ENCODE measurements around the gene CCDC179.

The CCDC179 gene

DNA sequence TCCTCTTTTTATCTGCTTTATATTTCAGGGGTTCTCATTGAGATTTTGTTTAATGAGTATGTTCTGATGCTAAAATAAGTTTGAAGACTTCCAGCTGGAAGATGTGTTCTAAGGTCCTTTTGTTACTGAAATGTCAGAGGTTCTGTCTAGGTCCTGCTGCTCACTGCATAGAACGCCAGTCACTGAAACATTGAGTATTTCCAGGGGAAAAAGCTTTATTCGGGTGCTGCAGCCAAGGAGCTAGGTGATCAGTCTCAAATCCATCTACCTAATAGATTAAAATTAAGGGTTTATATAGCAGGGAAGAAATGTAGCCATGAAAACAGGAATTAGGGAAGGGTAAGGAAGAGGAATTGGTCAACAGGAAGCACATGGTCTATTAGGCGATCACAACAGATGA, 50.4 kb downstream of the CCDC179 start:
- no peak overlapping the region for H3K4me3 ChIP-seq (ENCODE audit: low read depth, low read length)

DNA sequence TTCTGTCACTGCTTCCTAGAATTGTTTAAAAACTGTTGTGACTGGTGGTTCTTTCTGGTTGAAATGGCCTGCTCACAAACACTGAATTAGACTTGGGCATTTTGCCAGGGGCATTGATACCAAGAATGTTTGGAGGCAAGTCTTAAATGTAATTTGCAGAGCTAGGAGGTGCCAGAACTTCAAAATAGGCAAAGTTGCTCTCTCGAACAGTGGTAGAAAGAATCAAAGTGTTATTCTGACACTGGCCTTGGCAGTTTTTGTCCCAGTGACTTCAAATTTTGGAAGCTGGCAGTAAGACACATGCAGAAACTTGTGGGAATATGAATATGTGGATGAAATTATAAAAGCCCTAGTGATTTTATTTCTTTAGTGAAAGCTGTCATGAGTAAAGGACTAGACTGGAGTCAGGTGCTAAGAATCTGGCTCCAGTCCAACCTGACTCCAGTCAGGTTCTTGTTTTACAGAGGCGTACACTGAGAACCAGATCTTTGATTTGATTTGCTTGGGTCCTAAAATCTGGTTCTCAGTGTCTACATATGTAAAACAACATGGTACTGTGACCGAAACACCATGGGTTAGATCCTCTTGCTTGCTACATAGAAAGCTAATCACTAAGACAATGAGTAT, 51.6 kb downstream of the CCDC179 start:
- TF ChIP-seq, protein P1, sequence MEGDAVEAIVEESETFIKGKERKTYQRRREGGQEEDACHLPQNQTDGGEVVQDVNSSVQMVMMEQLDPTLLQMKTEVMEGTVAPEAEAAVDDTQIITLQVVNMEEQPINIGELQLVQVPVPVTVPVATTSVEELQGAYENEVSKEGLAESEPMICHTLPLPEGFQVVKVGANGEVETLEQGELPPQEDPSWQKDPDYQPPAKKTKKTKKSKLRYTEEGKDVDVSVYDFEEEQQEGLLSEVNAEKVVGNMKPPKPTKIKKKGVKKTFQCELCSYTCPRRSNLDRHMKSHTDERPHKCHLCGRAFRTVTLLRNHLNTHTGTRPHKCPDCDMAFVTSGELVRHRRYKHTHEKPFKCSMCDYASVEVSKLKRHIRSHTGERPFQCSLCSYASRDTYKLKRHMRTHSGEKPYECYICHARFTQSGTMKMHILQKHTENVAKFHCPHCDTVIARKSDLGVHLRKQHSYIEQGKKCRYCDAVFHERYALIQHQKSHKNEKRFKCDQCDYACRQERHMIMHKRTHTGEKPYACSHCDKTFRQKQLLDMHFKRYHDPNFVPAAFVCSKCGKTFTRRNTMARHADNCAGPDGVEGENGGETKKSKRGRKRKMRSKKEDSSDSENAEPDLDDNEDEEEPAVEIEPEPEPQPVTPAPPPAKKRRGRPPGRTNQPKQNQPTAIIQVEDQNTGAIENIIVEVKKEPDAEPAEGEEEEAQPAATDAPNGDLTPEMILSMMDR (IDR thresholded peaks at IDR 0.05; ENCODE audit: borderline replicate concordance, insufficient read depth, low read depth, low read length) = no peak
- H3K4me3 ChIP-seq (ENCODE audit: low read depth, low read length) = no peak overlapping the region

More for the DNA sequence above, 50.4 kb downstream of the CCDC179 start:
- TF ChIP-seq, protein P1 (IDR thresholded peaks at IDR 0.05; ENCODE audit: borderline replicate concordance, insufficient read depth, low read depth, low read length) = no peak

DNA sequence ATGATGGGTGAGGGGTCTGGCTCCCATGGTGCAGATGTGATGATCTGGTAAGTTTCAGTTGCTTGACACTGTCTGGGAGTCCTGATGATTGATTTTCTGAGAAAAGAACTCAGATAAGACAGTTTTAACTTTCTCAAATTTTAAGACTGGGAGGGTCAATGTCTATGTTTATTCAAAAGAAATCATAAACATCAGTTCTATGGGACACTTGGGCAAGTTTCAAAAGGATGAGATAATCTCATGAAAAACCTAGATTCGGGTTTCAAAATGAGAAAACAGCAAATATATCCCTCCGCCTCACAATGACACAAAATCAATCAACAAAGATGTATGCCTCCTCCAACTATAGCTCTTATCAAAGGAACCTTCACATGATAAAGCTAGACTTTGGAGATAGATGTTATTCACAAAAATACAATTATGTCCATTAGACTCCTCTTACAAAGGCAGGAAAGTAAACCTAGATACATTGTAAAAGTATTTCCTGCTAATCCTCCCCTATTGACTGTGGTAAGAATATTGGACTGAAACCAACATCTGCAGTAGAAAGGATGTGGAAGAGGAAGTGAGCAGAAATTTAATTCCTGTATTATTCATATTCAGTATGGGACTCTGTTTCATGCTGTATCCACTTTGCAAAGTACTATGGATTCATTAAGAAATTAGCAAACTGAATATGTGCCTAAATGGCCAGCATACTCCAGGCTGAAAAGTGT, 52.3 kb downstream of the CCDC179 start:
- no peak overlapping the region for H3K4me3 ChIP-seq (ENCODE audit: low read depth, low read length)
- TF ChIP-seq, protein P1 (IDR thresholded peaks at IDR 0.05; ENCODE audit: borderline replicate concordance, insufficient read depth, low read depth, low read length) = no peak

DNA sequence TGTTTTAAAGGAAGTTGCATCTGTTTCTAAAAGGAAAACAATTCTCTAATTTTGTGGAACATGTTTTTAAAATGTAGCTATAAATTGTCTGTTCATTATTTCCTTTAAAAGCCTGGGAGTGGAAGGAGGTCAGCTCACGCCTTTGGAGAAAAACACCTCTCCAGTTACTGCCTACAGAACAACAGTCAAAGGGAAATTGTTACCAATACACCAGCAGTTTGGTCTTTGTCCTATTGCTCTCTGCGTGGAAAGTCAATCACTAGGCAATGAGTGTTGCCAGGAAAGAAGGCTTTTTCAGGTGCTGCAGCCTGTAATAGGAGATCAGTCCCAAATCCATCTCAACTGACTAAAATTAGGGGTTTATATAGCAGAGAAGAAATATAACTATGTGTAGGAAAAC, 52.9 kb downstream of the CCDC179 start:
- no peak overlapping the region for H3K4me3 ChIP-seq (ENCODE audit: low read depth, low read length)

DNA sequence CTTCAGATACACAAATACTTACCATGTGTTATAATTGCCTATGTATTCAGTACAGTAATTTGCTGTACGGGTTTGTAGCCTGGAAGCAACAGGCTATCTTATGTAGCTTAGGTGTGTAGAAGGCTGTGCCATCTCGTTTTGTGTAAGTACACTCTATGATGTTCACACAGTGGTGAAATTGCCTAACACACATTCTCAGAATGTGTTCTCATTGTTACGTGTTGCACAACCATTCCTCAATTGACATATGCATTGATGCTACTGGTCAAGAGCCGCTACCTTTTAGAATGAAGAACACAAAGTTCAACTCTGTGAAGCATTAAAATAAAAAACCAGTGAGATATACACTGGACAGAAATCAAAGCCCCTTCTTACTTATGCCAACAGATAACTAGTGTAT, 57.4 kb downstream of the CCDC179 start:
- no peak overlapping the region for H3K4me3 ChIP-seq (ENCODE audit: low read depth, low read length)
- TF ChIP-seq, protein P1 (IDR thresholded peaks at IDR 0.05; ENCODE audit: borderline replicate concordance, insufficient read depth, low read depth, low read length) = no peak

More for the DNA sequence above, 52.9 kb downstream of the CCDC179 start:
- TF ChIP-seq, protein P1 (IDR thresholded peaks at IDR 0.05; ENCODE audit: borderline replicate concordance, insufficient read depth, low read depth, low read length) = no peak

DNA sequence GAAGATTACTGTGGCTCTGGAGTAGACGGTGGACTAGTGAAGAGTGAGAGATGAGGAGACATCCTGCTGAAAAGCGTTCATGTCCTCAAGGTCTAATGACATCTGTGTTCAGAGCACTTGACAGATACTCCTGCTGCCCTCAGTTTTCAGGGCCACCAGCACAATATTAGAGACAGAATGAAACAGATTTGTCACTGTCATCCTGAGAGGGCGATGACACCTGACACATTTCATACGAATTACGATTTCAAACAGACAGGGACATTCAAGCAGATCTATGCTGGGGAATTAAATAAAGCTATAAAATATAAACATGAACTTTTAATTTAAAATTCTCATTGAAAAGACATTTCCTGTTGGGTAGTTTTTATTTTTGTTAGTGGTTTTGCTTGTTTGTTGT, 59.8 kb downstream of the CCDC179 start:
- TF ChIP-seq, protein P1 (IDR thresholded peaks at IDR 0.05; ENCODE audit: borderline replicate concordance, insufficient read depth, low read depth, low read length) = no peak
- no peak overlapping the region for H3K4me3 ChIP-seq (ENCODE audit: low read depth, low read length)

DNA sequence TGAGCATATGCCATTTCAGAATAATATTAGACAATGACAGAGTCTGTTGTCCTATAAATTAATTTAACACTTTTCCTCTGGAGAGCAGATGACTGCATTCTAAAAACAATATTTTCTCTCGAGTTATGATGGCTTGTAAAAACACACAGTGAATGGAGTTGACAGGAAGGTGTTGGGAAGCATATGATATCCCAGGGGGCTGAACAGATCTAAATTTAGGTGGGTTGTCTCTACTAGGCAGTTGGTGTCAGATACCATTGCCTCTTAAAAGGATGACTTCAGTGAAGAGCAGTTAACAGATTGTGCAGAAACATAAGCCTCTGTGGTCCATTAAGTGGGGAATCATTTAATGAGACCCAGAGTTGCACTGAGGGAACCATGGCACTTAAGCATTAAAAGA, 61.4 kb downstream of the CCDC179 start:
- no peak overlapping the region for H3K4me3 ChIP-seq (ENCODE audit: low read depth, low read length)
- TF ChIP-seq, protein P1 (IDR thresholded peaks at IDR 0.05; ENCODE audit: borderline replicate concordance, insufficient read depth, low read depth, low read length) = no peak

All from GM12875 (cell line).